Measurements from ENCODE around the gene GPR137B. TPM values are rescaled to one million over a fixed set of nuclear protein-coding genes. Genes with fewer than 3 reads are reported as not detected.

The GPR137B gene
- total RNA-seq, 1 donor from 2014 or later = 7.7 TPM

- Mint-ChIP-seq H3K9me3 (no peaks in the 10 kb centered on the region), H3K27ac (peak overlapping the region; percentile 63), H3K27me3 (peaks cover 32% of the 10 kb centered on the region), H3K36me3 (ENCODE audit: low read depth) (peaks cover 4% of the 10 kb centered on the region), H3K4me1 (peaks cover 28% of the 10 kb centered on the region), H3K4me3 (peak overlapping the region; percentile 92)
- peak; percentile 78 for DNase-seq
- intact Hi-C loops (cut with micrococcal nuclease) = loop anchor here (2.0 to 5.0 kb wide), 6 partner anchors 21 to 501 kb away; partner anchors contain the start of genes EDARADD and LGALS8
Measured at GRCh38 chr1:236143104-236143948, 987 bp downstream of the GPR137B start.

GRCh38 chr1:236144033-236144432, 1.7 kb downstream of the GPR137B start:
- Mint-ChIP-seq H3K4me3 (peak overlapping the region; percentile 92), H3K9me3 (no peaks in the 10 kb centered on the region), H3K27ac (no peak overlapping the region), H3K36me3 (ENCODE audit: low read depth) (peaks cover 4% of the 10 kb centered on the region), H3K4me1 (peaks cover 28% of the 10 kb centered on the region), H3K27me3 (peaks cover 26% of the 10 kb centered on the region)
- intact Hi-C loops (cut with micrococcal nuclease) = loop anchor here (5.0 kb wide), 3 partner anchors 42 to 502 kb away; partner anchors contain the start of gene LGALS8
- DNase-seq = no peak

- H3K9me3 Mint-ChIP-seq = no peaks in the 10 kb centered on the region
- DNase-seq = no peak
- no peak overlapping the region for H3K27ac Mint-ChIP-seq
- peaks cover 22% of the 10 kb centered on the region for H3K27me3 Mint-ChIP-seq
- peaks cover 28% of the 10 kb centered on the region for H3K4me1 Mint-ChIP-seq
- H3K36me3 Mint-ChIP-seq (ENCODE audit: low read depth) = peaks cover 4% of the 10 kb centered on the region
- intact Hi-C loops (cut with micrococcal nuclease) = loop anchor here (5.0 kb wide), 3 partner anchors 42 to 502 kb away; partner anchors contain the start of gene LGALS8
- H3K4me3 Mint-ChIP-seq = peak overlapping the region; percentile 47
Measured at GRCh38 chr1:236144446-236145150, 2.3 kb downstream of the GPR137B start.

GRCh38 chr1:236147068-236147467, 4.7 kb downstream of the GPR137B start:
- H3K4me1 Mint-ChIP-seq = peaks cover 20% of the 10 kb centered on the region
- H3K4me3 Mint-ChIP-seq = no peak overlapping the region
- intact Hi-C loops (cut with micrococcal nuclease) = no loop called here
- H3K9me3 Mint-ChIP-seq = no peaks in the 10 kb centered on the region
- no peak overlapping the region for H3K27ac Mint-ChIP-seq
- no peak for DNase-seq
- peaks cover 2% of the 10 kb centered on the region for H3K27me3 Mint-ChIP-seq
- peaks cover 4% of the 10 kb centered on the region for H3K36me3 Mint-ChIP-seq (ENCODE audit: low read depth)

GRCh38 chr1:236147521-236148469, 5.5 kb downstream of the GPR137B start:
- no peak for DNase-seq
- Mint-ChIP-seq H3K4me3 (no peak overlapping the region), H3K9me3 (no peaks in the 10 kb centered on the region), H3K36me3 (ENCODE audit: low read depth) (peaks cover 4% of the 10 kb centered on the region), H3K4me1 (peaks cover 20% of the 10 kb centered on the region), H3K27ac (no peak overlapping the region), H3K27me3 (peaks cover 2% of the 10 kb centered on the region)
- intact Hi-C loops (cut with micrococcal nuclease) = no loop called here

GRCh38 chr1:236148470-236148845, 6.1 kb downstream of the GPR137B start:
- H3K4me3 Mint-ChIP-seq = no peak overlapping the region
- no peak overlapping the region for H3K27ac Mint-ChIP-seq
- DNase-seq = no peak
- intact Hi-C loops (cut with micrococcal nuclease) = no loop called here
- H3K36me3 Mint-ChIP-seq (ENCODE audit: low read depth) = peaks cover 3% of the 10 kb centered on the region
- H3K27me3 Mint-ChIP-seq = peaks cover 2% of the 10 kb centered on the region
- H3K9me3 Mint-ChIP-seq = no peaks in the 10 kb centered on the region
- H3K4me1 Mint-ChIP-seq = peaks cover 16% of the 10 kb centered on the region

- Mint-ChIP-seq H3K4me1 (peaks cover 11% of the 10 kb centered on the region), H3K4me3 (no peak overlapping the region), H3K27ac (no peak overlapping the region), H3K27me3 (no peaks in the 10 kb centered on the region), H3K9me3 (no peaks in the 10 kb centered on the region), H3K36me3 (ENCODE audit: low read depth) (no peaks in the 10 kb centered on the region)
- DNase-seq = no peak
- intact Hi-C loops (cut with micrococcal nuclease) = no loop called here
Measured at GRCh38 chr1:236149003-236149595, 6.8 kb downstream of the GPR137B start.

- intact Hi-C loops (cut with micrococcal nuclease) = no loop called here
- Mint-ChIP-seq H3K4me1 (peaks cover 5% of the 10 kb centered on the region), H3K9me3 (no peaks in the 10 kb centered on the region), H3K4me3 (no peak overlapping the region), H3K36me3 (ENCODE audit: low read depth) (no peaks in the 10 kb centered on the region), H3K27me3 (no peaks in the 10 kb centered on the region), H3K27ac (no peak overlapping the region)
- no peak for DNase-seq
Measured at GRCh38 chr1:236149696-236150228, 7.4 kb downstream of the GPR137B start.

GRCh38 chr1:236150311-236150955, 8.1 kb downstream of the GPR137B start:
- Mint-ChIP-seq H3K27ac (no peak overlapping the region), H3K4me1 (peaks cover under 1% of the 10 kb centered on the region), H3K9me3 (no peaks in the 10 kb centered on the region), H3K27me3 (no peaks in the 10 kb centered on the region), H3K4me3 (no peak overlapping the region), H3K36me3 (ENCODE audit: low read depth) (no peaks in the 10 kb centered on the region)
- intact Hi-C loops (cut with micrococcal nuclease) = no loop called here
- no peak for DNase-seq

GRCh38 chr1:236150986-236151385, 8.6 kb downstream of the GPR137B start:
- no peaks in the 10 kb centered on the region for H3K27me3 Mint-ChIP-seq
- no peak for DNase-seq
- H3K9me3 Mint-ChIP-seq = no peaks in the 10 kb centered on the region
- no peaks in the 10 kb centered on the region for H3K4me1 Mint-ChIP-seq
- intact Hi-C loops (cut with micrococcal nuclease) = no loop called here
- H3K36me3 Mint-ChIP-seq (ENCODE audit: low read depth) = no peaks in the 10 kb centered on the region
- no peak overlapping the region for H3K4me3 Mint-ChIP-seq
- H3K27ac Mint-ChIP-seq = no peak overlapping the region

- Mint-ChIP-seq H3K4me3 (no peak overlapping the region), H3K27me3 (no peaks in the 10 kb centered on the region), H3K27ac (no peak overlapping the region), H3K9me3 (no peaks in the 10 kb centered on the region), H3K4me1 (no peaks in the 10 kb centered on the region), H3K36me3 (ENCODE audit: low read depth) (no peaks in the 10 kb centered on the region)
- intact Hi-C loops (cut with micrococcal nuclease) = no loop called here
- no peak for DNase-seq
Measured at GRCh38 chr1:236151739-236152424, 9.5 kb downstream of the GPR137B start.

- DNase-seq = no peak
- intact Hi-C loops (cut with micrococcal nuclease) = no loop called here
- Mint-ChIP-seq H3K4me1 (no peaks in the 10 kb centered on the region), H3K4me3 (no peak overlapping the region), H3K9me3 (no peaks in the 10 kb centered on the region), H3K27me3 (no peaks in the 10 kb centered on the region), H3K36me3 (ENCODE audit: low read depth) (no peaks in the 10 kb centered on the region), H3K27ac (no peak overlapping the region)
Measured at GRCh38 chr1:236154126-236154525, 11.8 kb downstream of the GPR137B start.
